HG03378 (cell line): ENCODE results near the gene RHOJ.
"Not testable (repeated sequence)": the region's sequence is repeated elsewhere in the genome, so short reads cannot be mapped to it uniquely, and the experiment has no call there.

Experiments used
- ATAC-seq: cut with Tn5 transposase; IDR thresholded peaks from one replicate; pipeline ENCODE4 v1.9.1; 2021; ENCODE audit warnings: mild to moderate bottlenecking, moderate library complexity; ENCODE audit not compliant: unreplicated experiment

Gene RHOJ

DNA sequence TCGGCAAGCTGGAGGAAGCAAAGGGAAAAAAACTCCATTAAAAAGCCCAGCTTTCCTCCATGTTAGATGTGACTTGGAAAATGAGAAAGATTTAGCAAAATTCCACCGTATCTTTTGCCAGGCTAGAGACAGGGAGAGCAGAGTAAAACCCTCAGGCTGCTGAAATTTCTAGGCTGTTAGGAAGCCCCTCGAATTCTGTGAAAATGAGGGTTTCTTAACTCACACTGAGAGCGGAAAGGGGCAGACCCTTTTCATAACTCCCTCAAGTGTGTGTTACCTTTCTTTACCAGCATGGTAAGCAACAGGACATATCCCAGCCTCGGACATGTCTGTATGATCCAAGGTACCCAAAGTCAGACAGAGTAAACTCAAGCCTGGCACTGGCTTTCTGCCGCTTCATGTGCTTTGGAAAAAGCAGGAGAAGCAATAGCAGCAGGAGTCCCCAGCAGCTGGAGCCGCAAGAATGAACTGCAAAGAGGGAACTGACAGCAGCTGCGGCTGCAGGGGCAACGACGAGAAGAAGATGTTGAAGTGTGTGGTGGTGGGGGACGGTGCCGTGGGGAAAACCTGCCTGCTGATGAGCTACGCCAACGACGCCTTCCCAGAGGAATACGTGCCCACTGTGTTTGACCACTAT is at the start of gene RHOJ:
TSS of gene RHOJ (plus strand) at position 37 of the 637 bp plus-strand sequence. CDS start at position 464, 427 bp downstream.
- no peak for ATAC-seq

DNA sequence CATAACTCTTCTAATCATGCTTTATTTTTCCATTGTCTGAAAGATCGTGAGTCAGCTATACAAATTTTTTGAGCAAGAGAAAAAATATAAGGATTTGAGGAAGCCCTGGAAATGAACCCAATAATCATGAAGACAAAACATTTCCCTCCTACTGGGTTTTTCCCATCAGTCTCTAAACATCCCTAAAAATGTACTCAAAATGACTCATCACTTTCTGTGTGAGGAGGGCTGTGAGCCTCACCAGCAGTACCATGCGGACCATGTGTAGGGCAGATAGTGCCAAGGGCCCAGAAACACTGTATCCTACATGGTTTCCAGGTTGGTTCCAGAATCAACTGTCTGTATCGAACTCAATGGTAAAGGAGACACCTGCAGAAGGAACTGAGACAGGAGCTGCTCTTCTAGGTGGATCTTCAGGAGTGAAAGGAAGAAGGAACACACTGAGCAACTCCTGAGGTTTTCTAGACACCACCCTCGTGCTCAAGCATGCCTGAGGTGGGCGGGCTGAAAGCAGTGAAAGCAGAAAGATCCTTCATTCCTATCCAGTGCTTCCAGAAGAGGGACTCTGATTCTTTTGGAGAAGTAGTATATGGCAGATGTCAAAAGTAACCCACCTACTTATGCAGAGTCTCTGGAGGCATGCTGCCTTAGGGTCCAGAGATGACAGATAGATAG is 48.6 kb upstream of the RHOJ start:
- no peak for ATAC-seq

DNA sequence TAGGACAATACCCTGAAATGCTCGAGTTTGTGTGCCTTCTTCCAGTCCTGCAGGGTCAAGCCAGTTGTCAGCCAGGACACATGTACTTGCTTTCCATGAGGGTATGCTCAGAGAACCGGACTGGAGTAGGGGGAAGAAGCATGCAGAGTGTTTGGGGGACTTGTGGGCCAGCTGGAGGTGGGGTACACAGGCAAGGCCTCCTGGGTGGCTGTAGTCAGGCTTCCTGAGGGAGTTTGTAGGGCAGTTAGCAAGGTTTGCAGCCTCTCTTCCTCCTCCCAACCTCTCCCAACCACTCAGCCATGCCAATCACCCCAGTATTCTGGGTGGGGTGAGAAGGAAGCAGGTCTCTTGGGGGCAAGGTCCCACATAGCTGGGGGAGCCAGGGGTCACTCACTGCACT is 47.0 kb upstream of the RHOJ start:
- no peak for ATAC-seq

DNA sequence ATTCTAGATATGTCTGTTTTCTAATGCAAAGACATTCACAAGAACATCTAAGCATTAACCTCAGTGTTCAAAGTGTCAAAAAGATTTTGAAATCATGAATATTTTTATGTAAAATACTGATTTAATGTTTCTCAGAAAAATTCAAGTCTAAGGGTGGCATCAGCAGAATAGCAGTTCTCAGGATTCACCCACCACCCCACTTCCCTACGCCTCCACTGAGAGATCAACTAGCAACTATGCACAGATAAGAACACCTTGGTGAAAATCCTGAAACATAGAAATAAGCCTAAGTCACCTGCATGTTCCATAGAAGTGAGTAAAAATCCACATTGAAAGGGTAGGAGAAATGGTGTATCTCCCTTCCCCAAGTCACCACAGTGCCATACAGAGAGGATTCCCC is 40.9 kb upstream of the RHOJ start:
- ATAC-seq: no peak

DNA sequence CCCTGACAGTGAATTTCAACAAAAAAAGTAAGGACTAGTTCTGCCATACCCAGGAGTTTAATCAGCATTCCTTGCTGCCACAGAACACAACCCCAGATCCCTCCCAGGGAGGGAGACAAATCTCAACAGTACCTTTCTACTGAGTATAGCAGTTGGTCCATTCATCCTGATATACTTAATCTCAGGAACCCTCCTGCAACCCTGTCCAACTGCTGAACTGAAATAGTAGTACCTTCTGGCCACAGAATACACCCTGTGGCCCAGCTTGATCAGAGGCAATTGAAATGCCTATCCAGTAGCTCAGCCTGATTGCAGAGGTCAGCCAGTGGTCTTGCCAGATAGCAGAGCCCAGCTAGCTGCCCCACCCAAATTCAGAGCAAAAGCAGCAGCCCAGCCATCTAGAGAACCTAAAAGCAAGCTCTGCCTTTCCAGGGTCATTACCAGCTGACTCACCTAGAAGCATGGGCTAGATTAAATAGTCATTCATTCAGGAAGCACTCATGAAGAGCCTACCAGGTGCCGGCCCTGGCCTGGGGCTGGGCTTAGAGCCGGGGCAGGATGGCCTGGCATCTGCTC is 40.0 kb upstream of the RHOJ start:
- no peak for ATAC-seq

DNA sequence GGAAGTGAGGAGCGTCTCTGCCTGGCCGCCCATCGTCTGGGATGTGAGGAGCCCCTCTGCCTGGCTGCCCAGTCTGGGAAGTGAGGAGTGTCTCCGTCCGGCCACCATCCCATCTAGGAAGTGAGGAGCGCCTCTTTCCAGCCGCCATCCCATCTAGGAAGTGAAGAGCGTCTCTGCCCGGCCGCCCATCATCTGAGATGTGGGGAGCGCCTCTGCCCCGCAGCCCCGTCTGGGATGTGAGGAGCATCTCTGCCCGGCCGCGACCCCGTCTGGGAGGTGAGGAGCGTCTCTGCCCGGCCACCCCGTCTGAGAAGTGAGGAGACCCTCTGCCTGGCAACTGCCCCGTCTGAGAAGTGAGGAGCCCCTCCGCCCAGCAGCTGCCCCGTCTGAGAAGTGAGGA is 39.0 kb upstream of the RHOJ start:
- not testable (repeated sequence) for ATAC-seq

DNA sequence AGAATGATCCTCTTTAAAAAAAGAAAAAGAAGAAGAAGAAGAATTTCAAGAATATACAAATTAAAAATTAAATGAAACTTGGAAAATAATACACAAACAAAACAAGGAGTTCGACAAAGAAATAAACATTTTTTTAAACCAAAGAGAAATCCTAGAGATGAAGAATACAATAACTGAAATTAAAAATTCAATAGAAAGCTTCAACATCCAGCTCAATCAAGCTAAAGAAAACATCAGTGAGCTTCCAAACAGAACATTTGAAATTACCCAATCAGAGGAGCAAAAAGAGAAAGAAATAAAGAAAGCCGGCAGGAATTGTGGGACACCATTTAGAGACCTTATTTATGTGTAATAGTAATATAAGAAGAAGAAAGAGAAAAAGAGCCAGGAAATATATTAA is 37.2 kb upstream of the RHOJ start:
- ATAC-seq: no peak

DNA sequence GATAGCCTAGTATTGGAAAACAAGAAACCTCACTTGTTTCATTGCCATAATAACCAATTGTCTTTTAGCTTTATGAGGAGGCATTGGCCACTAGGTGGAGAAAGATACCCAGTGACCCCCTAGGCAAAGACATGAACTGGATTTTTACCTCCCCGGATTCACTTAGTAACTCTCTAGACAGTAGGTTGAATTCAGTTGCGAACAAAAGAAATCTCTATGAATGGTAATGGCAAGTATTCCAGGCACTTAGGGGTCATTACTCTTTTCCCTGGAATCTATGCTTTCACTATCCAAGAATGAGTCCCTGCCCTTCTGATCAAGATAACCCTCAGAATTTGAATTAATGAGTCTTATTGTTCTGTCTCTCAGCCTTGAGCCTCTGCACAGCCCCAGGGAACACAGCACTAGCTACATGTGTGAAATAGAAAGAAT is 29.5 kb upstream of the RHOJ start:
- ATAC-seq: no peak

DNA sequence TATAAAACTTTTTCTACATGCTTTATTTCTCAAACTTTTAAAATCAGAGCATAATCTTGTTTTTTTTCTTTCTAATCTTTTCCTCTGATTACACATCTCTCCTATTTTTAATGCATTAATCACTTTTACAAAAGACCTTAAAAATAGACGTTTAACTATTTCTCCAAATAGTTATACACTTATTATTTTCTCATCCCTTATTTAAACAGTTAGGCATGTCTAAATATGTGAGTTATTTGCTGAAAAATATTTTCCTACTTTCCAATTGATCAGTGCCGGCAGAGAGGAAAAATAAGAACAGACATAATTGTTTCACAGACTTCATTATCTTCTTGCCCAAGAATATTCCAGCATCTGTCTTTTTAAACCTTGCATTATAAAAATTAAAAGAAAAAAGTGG is 28.7 kb upstream of the RHOJ start:
- ATAC-seq: no peak

DNA sequence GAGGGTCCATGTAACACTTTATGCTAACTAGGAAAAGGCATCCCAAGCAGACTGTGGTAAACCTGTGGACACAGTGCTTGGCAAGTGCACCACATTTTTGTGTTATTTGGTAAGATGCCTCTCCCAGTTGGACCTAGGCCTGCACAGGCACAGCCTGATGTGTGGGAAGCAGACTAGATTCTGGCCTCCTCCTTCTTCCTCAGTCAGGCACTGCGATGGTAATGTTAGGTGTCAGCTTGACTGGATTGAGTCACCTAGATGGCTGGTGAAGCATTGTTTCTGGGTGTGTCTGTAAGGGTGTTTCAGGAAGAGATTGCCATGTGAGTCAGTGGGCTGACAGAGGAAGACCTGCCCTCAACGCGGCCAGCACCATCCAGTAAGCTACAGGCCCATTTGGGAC is 25.3 kb upstream of the RHOJ start:
- ATAC-seq: no peak

DNA sequence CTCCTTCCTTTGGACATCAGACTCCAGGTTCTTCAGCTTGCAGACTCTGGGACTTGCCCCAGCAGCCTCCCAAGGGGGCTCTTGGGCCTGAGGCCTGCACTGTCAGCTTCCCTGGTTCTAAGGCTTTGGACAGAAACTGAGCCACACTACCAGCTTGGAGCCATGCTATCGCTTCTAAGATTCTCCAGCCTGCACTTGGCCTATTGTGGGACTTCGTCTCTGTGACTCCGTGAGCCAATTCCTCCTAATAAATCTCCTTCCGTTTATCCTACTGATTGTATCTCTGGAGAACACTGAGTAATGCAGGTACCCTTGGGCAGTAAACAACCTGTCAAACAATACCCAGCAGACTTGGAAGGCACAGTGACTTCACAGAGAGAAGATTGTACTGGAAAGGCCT is 24.9 kb upstream of the RHOJ start:
- no peak for ATAC-seq

DNA sequence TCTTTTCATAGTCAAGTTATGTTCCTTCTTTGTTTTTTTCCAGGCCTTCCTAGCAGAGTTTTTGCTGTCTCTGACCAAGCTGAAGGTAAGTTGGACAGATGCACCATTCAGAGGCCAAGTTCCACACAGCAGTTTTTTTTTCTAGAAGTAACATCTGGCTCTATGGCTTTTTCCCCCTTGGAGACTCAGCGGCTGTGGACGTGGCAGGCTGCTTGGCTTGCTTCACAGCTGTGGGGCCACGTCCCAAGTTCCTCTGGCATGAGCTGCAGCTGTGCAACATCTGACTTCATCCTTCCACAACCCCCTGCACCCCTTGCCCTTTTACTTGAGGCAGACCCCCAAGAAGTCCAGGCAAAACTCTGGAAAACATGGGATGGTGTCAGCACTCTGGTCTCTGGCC is 24.2 kb upstream of the RHOJ start:
- ATAC-seq: no peak

DNA sequence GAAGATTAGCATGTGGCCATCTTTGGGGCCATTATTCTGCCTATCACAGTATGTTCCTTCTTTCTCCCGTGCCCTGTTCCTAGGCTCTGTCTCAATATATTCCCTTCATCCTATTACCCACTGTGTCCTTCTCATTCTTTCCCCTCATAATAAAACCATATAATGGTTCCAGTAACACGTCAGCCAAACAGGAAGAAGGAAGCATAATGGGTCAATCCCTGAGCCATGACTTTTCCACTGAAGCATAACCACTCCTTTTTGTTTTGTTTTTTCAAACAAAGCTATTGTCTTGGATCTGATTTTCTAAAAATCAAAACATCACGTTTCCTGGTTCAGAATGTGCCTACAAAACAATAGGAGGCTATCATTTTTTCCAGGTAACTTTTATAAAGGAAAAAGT is 21.3 kb upstream of the RHOJ start:
- no peak for ATAC-seq

DNA sequence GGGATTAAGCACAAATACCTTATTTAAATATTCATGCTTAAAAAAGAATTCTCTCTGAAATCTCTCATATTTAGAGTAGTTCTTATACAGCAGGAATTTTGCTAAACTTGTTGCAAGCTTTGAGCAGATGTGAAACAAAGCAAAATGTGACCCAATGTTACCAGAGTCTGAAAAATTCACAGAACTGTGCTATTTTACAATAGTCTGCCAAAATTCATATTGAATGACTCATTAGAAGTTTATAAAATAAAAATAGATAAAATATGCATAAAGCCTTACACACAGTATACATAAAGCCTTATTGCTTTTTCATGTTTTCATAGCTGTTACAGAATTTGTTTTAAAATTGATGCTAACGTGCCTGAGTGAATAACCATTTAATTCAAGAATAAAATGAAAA is 17.8 kb upstream of the RHOJ start:
- ATAC-seq: no peak

DNA sequence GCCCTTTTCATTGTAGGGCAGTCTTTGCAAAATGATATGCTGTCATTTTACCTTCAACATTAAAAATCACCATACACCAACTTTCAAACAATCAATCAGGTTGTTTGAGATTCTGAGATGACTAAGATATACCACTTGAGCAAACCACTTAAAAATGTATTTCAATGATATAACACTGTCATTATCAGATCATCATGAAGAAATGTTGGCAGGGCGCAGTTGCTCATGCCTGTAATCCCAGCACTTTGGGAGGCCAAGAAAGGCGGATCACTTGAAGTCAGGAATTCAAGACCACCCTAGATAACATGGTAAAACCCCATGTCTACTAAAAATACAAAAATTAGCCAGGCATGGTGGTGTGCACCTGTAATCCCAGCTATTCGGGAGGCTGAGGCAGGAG is 13.0 kb upstream of the RHOJ start:
- ATAC-seq: no peak

DNA sequence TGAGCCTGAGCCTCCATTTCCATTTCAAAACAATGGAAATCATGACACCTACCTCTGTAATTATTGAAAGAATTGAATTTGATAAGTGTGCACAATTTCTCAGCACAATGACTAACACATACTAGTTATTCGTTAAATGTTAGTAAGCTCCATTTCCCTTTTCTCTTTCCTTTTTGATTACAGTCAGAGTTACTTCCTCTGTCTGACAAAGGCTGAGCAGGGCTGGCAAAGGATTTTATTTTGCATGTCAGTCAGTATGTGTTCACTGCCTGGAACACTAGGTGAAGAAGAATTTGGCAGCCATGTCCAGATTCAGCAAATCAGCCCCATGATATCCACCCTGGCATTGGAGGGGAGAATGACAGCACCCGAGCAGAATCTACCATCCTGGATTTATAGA is 12.2 kb upstream of the RHOJ start:
- ATAC-seq: no peak

DNA sequence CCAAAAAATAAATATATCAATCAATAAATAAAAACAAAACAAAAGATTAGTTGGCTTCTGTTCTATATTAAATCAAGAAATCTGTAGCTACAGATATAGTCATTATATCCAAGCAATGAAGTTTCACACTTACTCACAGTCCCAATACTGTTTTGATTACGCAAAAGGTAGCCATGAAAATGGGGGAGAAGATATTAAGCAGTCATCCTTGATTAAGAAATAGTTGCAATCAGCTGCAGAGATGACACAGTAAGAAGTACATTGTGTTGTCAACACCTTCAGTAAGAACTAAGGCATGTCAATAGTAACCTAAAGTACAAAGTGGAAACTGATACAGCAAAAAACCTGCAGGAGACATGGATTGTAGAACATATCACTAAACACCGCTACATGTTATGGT is 11.0 kb upstream of the RHOJ start:
- ATAC-seq: no peak

DNA sequence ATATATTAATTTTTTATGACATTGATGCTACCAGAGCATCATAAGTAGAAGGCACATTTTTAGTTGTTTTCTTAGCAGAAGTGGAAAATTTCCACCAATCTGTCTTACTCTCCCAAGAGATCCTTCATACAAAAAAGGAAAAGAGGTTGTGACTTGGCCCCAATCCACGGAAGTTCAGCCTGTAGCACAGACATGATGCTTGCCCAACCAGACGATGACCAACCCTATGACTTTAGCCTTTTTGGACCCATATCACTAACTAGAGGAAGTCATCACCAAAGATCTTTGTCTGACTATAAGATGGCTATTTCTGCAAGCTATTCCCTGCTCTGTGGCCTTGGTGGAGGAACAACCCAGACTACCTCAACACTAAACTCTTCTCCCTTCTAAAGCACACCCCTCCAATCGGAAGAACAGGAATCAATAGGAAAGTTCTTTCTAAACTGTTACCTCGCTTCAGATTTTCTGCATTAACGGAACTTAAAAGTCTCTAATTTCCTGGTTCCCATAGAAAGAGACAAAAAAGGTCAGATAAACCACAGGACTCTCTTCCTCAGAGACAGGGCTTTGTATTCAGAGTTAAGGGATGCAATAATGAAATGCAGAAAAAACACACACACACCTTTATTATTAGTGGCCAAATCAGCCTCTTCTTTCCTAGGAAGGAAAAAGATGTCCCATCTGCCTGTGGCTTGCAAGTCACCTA is 4.1 kb upstream of the RHOJ start:
- ATAC-seq: no peak

DNA sequence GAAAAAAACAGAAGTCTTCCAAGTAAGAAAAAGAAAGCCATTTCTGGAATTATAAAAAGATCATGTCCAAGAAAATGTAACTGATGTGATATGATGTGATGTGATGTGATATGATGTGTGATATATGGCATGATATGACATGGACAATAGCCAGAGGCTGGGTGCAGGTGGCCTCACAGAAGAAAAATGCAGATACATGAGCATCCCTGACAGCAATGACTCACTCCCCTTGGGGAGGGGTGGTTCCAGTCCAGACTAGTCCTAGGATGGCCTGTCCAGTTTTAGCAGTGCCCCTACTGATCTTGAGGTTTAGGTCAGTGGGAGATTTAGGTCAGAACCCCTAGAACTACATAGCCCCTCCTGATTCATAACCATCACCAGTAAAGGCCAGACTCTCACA is 3.5 kb upstream of the RHOJ start:
- no peak for ATAC-seq

DNA sequence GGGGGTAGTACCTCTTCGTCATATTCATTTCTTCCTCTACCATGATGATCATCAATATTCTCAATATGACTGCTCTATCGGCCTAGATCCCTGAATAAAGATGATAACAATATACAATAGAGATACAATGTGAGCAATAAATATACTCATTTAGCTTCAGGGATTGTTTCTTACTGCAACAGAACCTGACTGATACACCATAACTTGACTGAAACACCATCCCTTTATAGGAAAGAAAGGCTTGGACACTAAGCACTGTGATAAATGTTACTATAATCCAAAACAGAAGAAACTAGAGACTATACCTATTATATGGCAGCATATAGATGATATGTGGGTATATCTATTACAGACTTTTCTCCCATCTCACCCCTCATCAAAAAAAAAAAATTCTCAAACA is 1.2 kb upstream of the RHOJ start:
- no peak for ATAC-seq

DNA sequence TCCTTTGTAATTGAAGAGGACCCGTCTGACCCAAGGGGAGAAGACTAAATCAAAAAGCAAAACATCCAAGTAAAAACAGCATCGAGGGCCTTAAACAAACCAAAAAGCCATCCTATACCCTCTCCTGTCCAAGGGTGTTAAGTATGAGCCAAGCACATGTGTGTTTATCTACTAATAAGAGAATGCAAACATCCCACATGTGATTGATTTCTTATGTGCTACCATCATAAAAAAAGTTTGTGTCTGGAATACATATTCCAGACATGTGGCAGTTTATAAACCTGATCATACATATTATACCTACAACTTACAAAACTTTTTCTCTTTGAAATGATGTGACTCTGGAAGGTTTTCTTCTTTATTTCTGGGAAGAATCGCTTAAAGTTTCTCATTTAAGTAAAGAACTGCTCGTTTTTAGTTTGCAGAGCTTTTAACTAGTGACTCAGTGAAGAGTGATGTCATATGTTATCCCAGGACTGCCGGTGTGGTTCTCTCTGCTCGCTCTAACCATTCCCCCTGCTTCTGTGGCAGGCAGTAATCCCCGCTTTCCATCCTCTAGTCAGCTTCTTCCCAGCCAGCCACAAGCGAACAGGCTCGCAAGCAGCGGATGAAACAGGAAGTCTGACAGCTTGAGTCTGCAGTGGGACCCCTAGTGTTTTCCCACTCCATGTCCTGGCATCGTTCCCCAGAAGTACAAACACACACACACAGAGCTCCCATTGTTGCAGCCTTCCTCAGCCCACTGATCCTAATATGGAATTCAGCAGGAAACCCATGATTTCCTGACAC is 431 bp upstream of the RHOJ start:
- ATAC-seq: no peak
